SK-N-SH treated with all-trans-retinoic acid at 6 μM for 48 hours (cell line): ENCODE results near the gene RFX8.

Source experiments
- ATAC-seq: fragments of 200-7000 bp; cut with Tn5 transposase; 3 replicates; pipeline ENCODE4 v1.9.1; 2020; ENCODE audit warnings: mild to moderate bottlenecking, moderate library complexity
- BACH2 ChIP-seq: fragments of 250-450 bp; sonication (Bioruptor Pico); IDR thresholded peaks from 2 replicates; pipeline ENCODE4 v1.9.0; 2021; ENCODE audit warnings: mild to moderate bottlenecking, borderline replicate concordance
- CREB5 ChIP-seq: fragments of 250-450 bp; sonication (Bioruptor Pico); IDR thresholded peaks from 2 replicates; pipeline ENCODE4 v1.5.1; 2020; ENCODE audit warnings: low read depth, mild to moderate bottlenecking, moderate library complexity
- CSDC2 ChIP-seq: fragments of 250-450 bp; sonication (Bioruptor Pico); IDR thresholded peaks from 2 replicates; pipeline ENCODE4 v1.5.0; 2020; ENCODE audit warnings: mild to moderate bottlenecking, moderate library complexity
- CSRNP3 ChIP-seq: fragments of 250-450 bp; sonication (Bioruptor Pico); IDR thresholded peaks from 2 replicates; pipeline ENCODE4 v1.5.1; 2021; ENCODE audit warnings: mild to moderate bottlenecking, moderate library complexity
- ESRRG ChIP-seq: fragments of 250-450 bp; sonication (Bioruptor Pico); IDR thresholded peaks from 2 replicates; pipeline ENCODE4 v1.6.1; 2021; ENCODE audit warnings: mild to moderate bottlenecking
- GLIS3 ChIP-seq: fragments of 250-450 bp; sonication (Bioruptor Pico); IDR thresholded peaks from 2 replicates; pipeline ENCODE4 v1.5.0; 2020; ENCODE audit warnings: mild to moderate bottlenecking, moderate library complexity
- ISL1 ChIP-seq: fragments of 250-450 bp; sonication (Bioruptor Pico); IDR thresholded peaks from 2 replicates; pipeline ENCODE4 v2.1.2; 2022; ENCODE audit warnings: mild to moderate bottlenecking, moderate library complexity
- OSR1 ChIP-seq: fragments of 250-450 bp; sonication (Bioruptor Pico); IDR thresholded peaks from 2 replicates; pipeline ENCODE4 v1.8.0; 2022; ENCODE audit warnings: moderate library complexity, mild to moderate bottlenecking, inconsistent platforms
- PATZ1 ChIP-seq: fragments of 250-450 bp; sonication (Bioruptor Pico); IDR thresholded peaks from 2 replicates; pipeline ENCODE4 v1.8.0; 2020; ENCODE audit warnings: mild to moderate bottlenecking, moderate library complexity, borderline replicate concordance
- POU6F1 ChIP-seq: fragments of 250-450 bp; sonication (Bioruptor Pico); IDR thresholded peaks from 2 replicates; pipeline ENCODE4 v1.8.0; 2021; ENCODE audit warnings: low read depth, mild to moderate bottlenecking, moderate library complexity, borderline replicate concordance
- PPARA ChIP-seq: fragments of 250-450 bp; sonication (Bioruptor Pico); IDR thresholded peaks from 2 replicates; pipeline ENCODE4 v1.5.0; 2020; ENCODE audit warnings: mild to moderate bottlenecking, borderline replicate concordance
- RARB ChIP-seq: fragments of 250-450 bp; sonication (Bioruptor Pico); IDR thresholded peaks from 2 replicates; pipeline ENCODE4 v1.8.0; 2021; ENCODE audit warnings: mild to moderate bottlenecking, moderate library complexity
- SNAI2 ChIP-seq: fragments of 250-450 bp; sonication (Bioruptor Pico); IDR thresholded peaks from 2 replicates; pipeline ENCODE4 v1.5.0; 2020; ENCODE audit warnings: mild to moderate bottlenecking, moderate library complexity
- TCF4 ChIP-seq: fragments of 250-450 bp; sonication (Bioruptor Pico); IDR thresholded peaks from 2 replicates; pipeline ENCODE4 v1.8.0; 2021; ENCODE audit warnings: mild to moderate bottlenecking, moderate library complexity, borderline replicate concordance
- TOX ChIP-seq: fragments of 250-450 bp; sonication (Bioruptor Pico); IDR thresholded peaks from 2 replicates; pipeline ENCODE4 v1.8.0; 2021; ENCODE audit warnings: mild to moderate bottlenecking, moderate library complexity, borderline replicate concordance
- TSHZ2 ChIP-seq: fragments of 250-450 bp; sonication (Bioruptor Pico); IDR thresholded peaks from 2 replicates; pipeline ENCODE4 v1.5.0; 2020; ENCODE audit warnings: mild to moderate bottlenecking, moderate library complexity
- ZC3H10 ChIP-seq: fragments of 250-450 bp; sonication (Bioruptor Pico); IDR thresholded peaks from 2 replicates; pipeline ENCODE4 v1.5.1; 2021; ENCODE audit warnings: mild to moderate bottlenecking, moderate library complexity
- ZFP3 ChIP-seq: fragments of 250-450 bp; sonication (Bioruptor Pico); IDR thresholded peaks from 2 replicates; pipeline ENCODE4 v1.5.0; 2020; ENCODE audit warnings: mild to moderate bottlenecking, moderate library complexity
- ZFP30 ChIP-seq: fragments of 450-650 bp; formaldehyde crosslinking; IDR thresholded peaks from 2 replicates; pipeline ENCODE4 v1.5.0; 2022; ENCODE audit warnings: mild to moderate bottlenecking, moderate library complexity
- ZNF565 ChIP-seq: fragments of 450-650 bp; formaldehyde crosslinking; conservative IDR thresholded peaks from 2 replicates; pipeline ENCODE4 v1.5.0; 2020; ENCODE audit warnings: low read depth, mild to moderate bottlenecking, moderate library complexity
- ZNF70 ChIP-seq: fragments of 450-650 bp; formaldehyde crosslinking; IDR thresholded peaks from 2 replicates; pipeline ENCODE4 v1.5.0; 2020; ENCODE audit warnings: mild to moderate bottlenecking, moderate library complexity
- ZNF8 ChIP-seq: fragments of 450-650 bp; formaldehyde crosslinking; IDR thresholded peaks from 2 replicates; pipeline ENCODE4 v1.5.0; 2020; ENCODE audit warnings: mild to moderate bottlenecking, moderate library complexity

The RFX8 gene

GRCh38 chr2:101360232-101360631, 114.7 kb downstream of the RFX8 start:
- TF ChIP-seq SNAI2 = no peak
- peak; percentile 25; the same call in 1 of the 2 replicates for TF ChIP-seq ISL1
- TF ChIP-seq, all 23 proteins: peak for 1
- peak; percentile 75 for ATAC-seq

- no peak for ATAC-seq
- TF ChIP-seq TCF4 (no peak), ESRRG (CRISPR knock-in tag) (no peak), ZC3H10 (CRISPR knock-in tag) (no peak), CSRNP3 (CRISPR knock-in tag) (no peak), TOX (CRISPR knock-in tag) (no peak), ZFP3 (CRISPR knock-in tag) (no peak), GLIS3 (CRISPR knock-in tag) (no peak), POU6F1 (CRISPR knock-in tag) (no peak), ZNF8 (CRISPR knock-in tag) (no peak), PPARA (CRISPR knock-in tag) (no peak), ZNF565 (no peak)
- TF ChIP-seq, all 23 proteins: peak for 0
Measured at GRCh38 chr2:101359410-101359954, 115.4 kb downstream of the RFX8 start.

GRCh38 chr2:101357376-101357775, 117.5 kb downstream of the RFX8 start:
- no peak for ATAC-seq
- TF ChIP-seq ZC3H10 (CRISPR knock-in tag) (no peak), TSHZ2 (no peak), ZFP3 (CRISPR knock-in tag) (no peak), PATZ1 (CRISPR knock-in tag) (no peak), OSR1 (no peak), CREB5 (no peak), ZNF70 (CRISPR knock-in tag) (no peak), CSDC2 (CRISPR knock-in tag) (no peak), POU6F1 (CRISPR knock-in tag) (no peak), ZFP30 (no peak), ZNF565 (no peak), BACH2 (no peak), ZNF8 (CRISPR knock-in tag) (no peak), RARB (CRISPR knock-in tag) (no peak), TCF4 (no peak), PPARA (CRISPR knock-in tag) (no peak), SNAI2 (no peak), CSRNP3 (CRISPR knock-in tag) (no peak)
